H9 (cell line): ENCODE measurements around the gene SMURF1. TPM values are rescaled to one million over a fixed set of nuclear protein-coding genes. Genes with fewer than 3 reads are reported as not detected.

Experiments
- DNase-seq: peaks from one replicate; pipeline ENCODE4 v3.0.0-alpha.2; 2017
- H2AFZ ChIP-seq: one replicate; pipeline ENCODE4 v1.6.1; 2013; ENCODE audit warnings: mild to moderate bottlenecking, low read length, control low read depth, moderate library complexity
- H2AK5ac ChIP-seq: 2 replicates; pipeline ENCODE4 v1.6.1; 2013; ENCODE audit warnings: low read length, control low read depth, mixed read lengths; ENCODE audit not compliant: insufficient read length
- H2BK120ac ChIP-seq: one replicate; pipeline ENCODE4 v1.6.1; 2013; ENCODE audit warnings: low read depth, mild to moderate bottlenecking, low read length, control low read depth, inconsistent platforms; ENCODE audit not compliant: poor library complexity, severe bottlenecking
- H2BK12ac ChIP-seq: 2 replicates; pipeline ENCODE4 v1.6.1; 2013; ENCODE audit warnings: low read length, control low read depth, mixed read lengths, low read depth; ENCODE audit not compliant: insufficient read length
- H2BK15ac ChIP-seq: 2 replicates; pipeline ENCODE4 v1.6.1; 2013; ENCODE audit warnings: low read depth, low read length, control low read depth
- H2BK20ac ChIP-seq: one replicate; pipeline ENCODE4 v1.6.1; 2013; ENCODE audit warnings: low read depth, mild to moderate bottlenecking, low read length, control low read depth, inconsistent platforms; ENCODE audit not compliant: poor library complexity, severe bottlenecking
- H2BK5ac ChIP-seq: 2 replicates; pipeline ENCODE4 v1.6.1; 2013; ENCODE audit warnings: low read length, control low read depth, mixed read lengths; ENCODE audit not compliant: insufficient read length
- H3K14ac ChIP-seq: 2 replicates; pipeline ENCODE4 v1.6.1; 2013; ENCODE audit warnings: low read length, control low read depth; ENCODE audit not compliant: insufficient read depth
- H3K18ac ChIP-seq: 2 replicates; pipeline ENCODE4 v1.6.1; 2013; ENCODE audit warnings: low read depth, mild to moderate bottlenecking, mixed read lengths, low read length, control low read depth; ENCODE audit not compliant: insufficient read length
- H3K23ac ChIP-seq: 2 replicates; pipeline ENCODE4 v1.6.1; 2013; ENCODE audit warnings: low read length, control low read depth, mixed read lengths, low read depth; ENCODE audit not compliant: insufficient read length
- H3K23me2 ChIP-seq: 2 replicates; pipeline ENCODE4 v1.6.1; 2013; ENCODE audit warnings: low read depth, mild to moderate bottlenecking, mixed read lengths, low read length, control low read depth; ENCODE audit not compliant: insufficient read length, poor library complexity, severe bottlenecking
- H3K27ac ChIP-seq: 2 replicates; pipeline ENCODE4 v1.5.1; 2013; ENCODE audit warnings: low read length, control low read depth, mixed read lengths, low read depth; ENCODE audit not compliant: insufficient read length
- H3K27me3 ChIP-seq: 2 replicates; pipeline ENCODE4 v1.6.1; 2013; ENCODE audit warnings: low read length, control low read depth, inconsistent platforms; ENCODE audit not compliant: insufficient read depth
- H3K4ac ChIP-seq: 2 replicates; pipeline ENCODE4 v1.6.1; 2013; ENCODE audit warnings: low read depth, mild to moderate bottlenecking, control low read depth, inconsistent platforms, low read length, moderate library complexity
- H3K4me1 ChIP-seq: 2 replicates; pipeline ENCODE4 v1.6.1; 2013; ENCODE audit warnings: low read length, control low read depth, inconsistent platforms; ENCODE audit not compliant: insufficient read depth
- H3K4me2 ChIP-seq: 2 replicates; pipeline ENCODE4 v1.6.1; 2013; ENCODE audit warnings: low read length, control low read depth, mixed read lengths; ENCODE audit not compliant: insufficient read length, insufficient read depth
- H3K56ac ChIP-seq: 2 replicates; pipeline ENCODE4 v1.6.1; 2013; ENCODE audit warnings: low read depth, mild to moderate bottlenecking, mixed read lengths, low read length, control low read depth; ENCODE audit not compliant: insufficient read length
- H3K79me1 ChIP-seq: 2 replicates; pipeline ENCODE4 v1.6.1; 2013; ENCODE audit warnings: low read depth, mild to moderate bottlenecking, moderate library complexity, low read length, control low read depth, inconsistent platforms; ENCODE audit not compliant: insufficient read depth, poor library complexity, severe bottlenecking
- H3K79me2 ChIP-seq: 2 replicates; pipeline ENCODE4 v1.6.1; 2013; ENCODE audit warnings: low read length, control low read depth, inconsistent platforms; ENCODE audit not compliant: insufficient read depth
- H3K9ac ChIP-seq: 2 replicates; pipeline ENCODE4 v1.6.1; 2013; ENCODE audit warnings: low read length, control low read depth, mixed read lengths; ENCODE audit not compliant: insufficient read length; ENCODE audit errors: extremely low read depth
- H3K9me3 ChIP-seq: one replicate; pipeline ENCODE4 v1.6.1; 2013; ENCODE audit warnings: low read depth, low read length, inconsistent platforms; ENCODE audit not compliant: control insufficient read depth
- H3T11ph ChIP-seq: one replicate; pipeline ENCODE4 v1.6.1; 2013; ENCODE audit warnings: mild to moderate bottlenecking, low read length, control low read depth, inconsistent platforms
- H4K20me1 ChIP-seq: one replicate; pipeline ENCODE4 v1.6.1; 2013; ENCODE audit not compliant: control insufficient read depth, insufficient read length, insufficient read depth
- H4K5ac ChIP-seq: 2 replicates; pipeline ENCODE4 v1.6.1; 2013; ENCODE audit warnings: low read depth, mild to moderate bottlenecking, mixed read lengths, low read length, control low read depth; ENCODE audit not compliant: insufficient read length
- H4K8ac ChIP-seq: replicated peaks from 2 replicates; pipeline ENCODE4 v1.6.1; 2013; ENCODE audit warnings: low read length, control low read depth, mixed read lengths, low read depth; ENCODE audit not compliant: insufficient read length
- H4K91ac ChIP-seq: 2 replicates; pipeline ENCODE4 v1.6.1; 2013; ENCODE audit warnings: low read depth, mild to moderate bottlenecking, moderate library complexity, mixed read lengths, low read length, control low read depth; ENCODE audit not compliant: insufficient read length
- H3K27ac Mint-ChIP-seq, 3 experiments: 2 replicates in 2 of 3; 3 replicates in 1 of 3; pipeline ENCODE4 v1.8.0; 2020 to 2021; ENCODE audit warnings: mixed read lengths in 3 of 3, mild to moderate bottlenecking in 1 of 3, moderate library complexity in 1 of 3
- H3K27me3 Mint-ChIP-seq: 2 replicates; pipeline ENCODE4 v1.8.0; 2021; ENCODE audit warnings: low read depth, mild to moderate bottlenecking, moderate library complexity, mixed read lengths
- H3K36me3 Mint-ChIP-seq, 3 experiments: 2 replicates in 2 of 3; 3 replicates in 1 of 3; pipeline ENCODE4 v1.8.0; 2020 to 2021; ENCODE audit warnings: low read depth in 3 of 3, mixed read lengths in 3 of 3; ENCODE audit not compliant: insufficient read depth in 1 of 3
- H3K4me1 Mint-ChIP-seq, 2 experiments: 2 replicates each; pipeline ENCODE4 v1.8.0; 2020; ENCODE audit warnings: mixed read lengths in 2 of 2
- H3K4me3 Mint-ChIP-seq, 2 experiments: 2 replicates in 1 of 2; 3 replicates in 1 of 2; pipeline ENCODE4 v1.8.0; 2020 to 2021; ENCODE audit warnings: mild to moderate bottlenecking in 2 of 2, mixed read lengths in 2 of 2, moderate library complexity in 1 of 2
- H3K9me3 Mint-ChIP-seq, 2 experiments: 2 replicates in 1 of 2; 3 replicates in 1 of 2; pipeline ENCODE4 v1.8.0; 2020; ENCODE audit warnings: mild to moderate bottlenecking in 2 of 2, mixed read lengths in 2 of 2, moderate library complexity in 1 of 2
- WGBS: extraction: QIAGEN DNeasy Blood & Tissue Kit; methylation state at CpG from one replicate; pipeline ENCODE4 v1.1.7; 2013; ENCODE audit warnings: missing lambda C conversion rate, low lambda C conversion rate, mixed read lengths; ENCODE audit not compliant: insufficient read length; ENCODE audit errors: extremely low coverage; 5-methylcytosine and 5-hydroxymethylcytosine counted together
- long read RNA-seq: library from polyadenylated mRNA; unstranded; transcript quantifications from one replicate; pipeline ENCODE4 v2.0.0, GENCODE V29; 2020
- total RNA-seq: library from RNA; stranded (reverse); gene quantifications from 2 replicates; pipeline ENCODE4 v1.2.1, GENCODE V29; 2021
- TF ChIP-seq, protein P1 (sequence below): fragments of 200-600 bp; sonication (generic); conservative IDR thresholded peaks from 3 replicates; pipeline ENCODE4 v1.8.0; 2021; ENCODE audit warnings: antibody characterized with exemption, mild to moderate bottlenecking

SMURF1 gene
- 27.2 and 29.4 TPM in 2 replicates for total RNA-seq
- long read RNA-seq, partial matches to known transcripts = 2 of 17 reads
- long read RNA-seq, other reads (novel, unspliced or antisense) = 15 of 17 reads

DNA sequence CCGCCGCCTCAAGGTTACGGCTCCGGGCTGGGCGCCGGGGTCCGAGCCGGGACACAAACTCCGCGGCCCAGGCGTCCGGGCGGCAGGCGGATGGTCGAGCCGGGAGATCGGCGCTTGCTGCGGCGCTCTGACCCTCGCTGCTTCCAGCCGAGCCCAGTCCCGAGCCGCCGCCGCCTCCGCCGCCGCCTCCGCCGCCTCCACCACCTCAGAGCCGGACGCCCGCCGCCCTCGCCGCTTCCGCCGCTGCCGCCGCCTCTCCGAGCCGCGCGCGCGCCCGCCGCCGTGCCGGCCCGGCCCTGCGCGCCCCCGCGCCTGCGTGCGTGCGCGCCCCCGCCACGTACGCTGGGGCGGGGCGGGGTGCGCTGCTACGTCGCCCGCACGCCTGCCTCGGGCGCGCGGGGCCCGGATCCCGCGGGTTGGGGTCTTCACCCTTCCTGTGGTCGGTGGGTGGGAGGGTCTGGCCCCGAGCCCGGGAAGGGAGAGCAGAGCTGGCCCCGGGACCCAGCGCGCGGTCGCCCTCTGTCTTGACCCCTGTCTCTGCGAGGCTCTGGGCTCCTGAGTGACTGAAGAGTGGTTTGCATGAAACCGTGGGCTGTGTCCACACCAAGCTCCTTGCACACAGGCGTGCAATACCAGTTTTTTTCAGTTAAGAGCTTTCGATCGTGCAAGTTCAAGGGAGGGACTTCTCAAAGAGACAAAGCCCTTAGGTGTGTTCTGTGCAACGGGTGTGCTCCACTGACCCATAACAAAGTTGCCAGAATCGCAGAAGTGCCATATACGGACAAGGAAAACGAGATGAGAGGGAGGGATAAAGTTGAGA lies at the start of gene SMURF1:
Gene SMURF1 (minus strand): TSS at position 256 of the 820 bp plus-strand sequence. CDS start 328 bp downstream, outside the sequence.
- no peaks in the 10 kb centered on the region for H4K20me1 ChIP-seq
- no peak within 1 kb of the TSS for H2AFZ ChIP-seq
- Mint-ChIP-seq H3K27me3 (no peaks in the 10 kb centered on the region), H3K27ac (peak within 1 kb of the TSS; percentile 90 to 95 (median 90); a peak in 6 of 7 replicates), H3K9me3 (no peaks in the 10 kb centered on the region; a peak in 1 of 5 replicates), H3K4me1 (peaks cover 35 to 38% of the 10 kb centered on the region in 2 experiments), H3K36me3 (peaks cover 0 to 5% (median 4%) of the 10 kb centered on the region in 3 experiments; a peak in 4 of 7 replicates), H3K4me3 (peak within 1 kb of the TSS; percentile 84 to 90)
- no CpG with 5 or more reads among the region's 94 CpGs for WGBS
- 0 out of 2 replicates have a peak, but pooled peaks cover under 1% of the 10 kb centered on the region for H3K4me1 ChIP-seq
- no peaks in the 10 kb centered on the region for H3K79me1 ChIP-seq
- H2BK20ac ChIP-seq = no peak within 1 kb of the TSS
- H3K27me3 ChIP-seq = no peaks in the 10 kb centered on the region
- H2BK12ac ChIP-seq = no peak within 1 kb of the TSS
- H3K79me2 ChIP-seq = peaks cover 11% of the 10 kb centered on the region; the same call in 1 of the 2 replicates
- no peak within 1 kb of the TSS for H4K5ac ChIP-seq
- H2BK5ac ChIP-seq = no peak within 1 kb of the TSS
- H3K27ac ChIP-seq = no peak within 1 kb of the TSS
- TF ChIP-seq, protein P1, sequence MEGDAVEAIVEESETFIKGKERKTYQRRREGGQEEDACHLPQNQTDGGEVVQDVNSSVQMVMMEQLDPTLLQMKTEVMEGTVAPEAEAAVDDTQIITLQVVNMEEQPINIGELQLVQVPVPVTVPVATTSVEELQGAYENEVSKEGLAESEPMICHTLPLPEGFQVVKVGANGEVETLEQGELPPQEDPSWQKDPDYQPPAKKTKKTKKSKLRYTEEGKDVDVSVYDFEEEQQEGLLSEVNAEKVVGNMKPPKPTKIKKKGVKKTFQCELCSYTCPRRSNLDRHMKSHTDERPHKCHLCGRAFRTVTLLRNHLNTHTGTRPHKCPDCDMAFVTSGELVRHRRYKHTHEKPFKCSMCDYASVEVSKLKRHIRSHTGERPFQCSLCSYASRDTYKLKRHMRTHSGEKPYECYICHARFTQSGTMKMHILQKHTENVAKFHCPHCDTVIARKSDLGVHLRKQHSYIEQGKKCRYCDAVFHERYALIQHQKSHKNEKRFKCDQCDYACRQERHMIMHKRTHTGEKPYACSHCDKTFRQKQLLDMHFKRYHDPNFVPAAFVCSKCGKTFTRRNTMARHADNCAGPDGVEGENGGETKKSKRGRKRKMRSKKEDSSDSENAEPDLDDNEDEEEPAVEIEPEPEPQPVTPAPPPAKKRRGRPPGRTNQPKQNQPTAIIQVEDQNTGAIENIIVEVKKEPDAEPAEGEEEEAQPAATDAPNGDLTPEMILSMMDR = no peak
- H2BK15ac ChIP-seq = no peak within 1 kb of the TSS
- H3T11ph ChIP-seq = no peak within 1 kb of the TSS
- peak within 1 kb of the TSS; percentile 64 for H3K9ac ChIP-seq
- H2AK5ac ChIP-seq = no peak within 1 kb of the TSS
- DNase-seq = peak; percentile 61
- H3K56ac ChIP-seq = no peak within 1 kb of the TSS
- H4K91ac ChIP-seq = no peak within 1 kb of the TSS
- H3K18ac ChIP-seq = no peak within 1 kb of the TSS
- no peaks in the 10 kb centered on the region for H3K9me3 ChIP-seq
- no peak within 1 kb of the TSS for H4K8ac ChIP-seq
- no peak within 1 kb of the TSS for H3K4ac ChIP-seq
- H3K4me2 ChIP-seq = peak within 1 kb of the TSS; percentile 69
- H3K14ac ChIP-seq = peak within 1 kb of the TSS; percentile 97
- no peak within 1 kb of the TSS for H3K23ac ChIP-seq
- H3K23me2 ChIP-seq = peaks cover 9% of the 10 kb centered on the region
- no peak within 1 kb of the TSS for H2BK120ac ChIP-seq
